Islet precursor cell (in vitro differentiated cells): ENCODE measurements around the gene DLG4.
"Not testable (repeated sequence)": the region's sequence is repeated elsewhere in the genome, so short reads cannot be mapped to it uniquely, and the experiment has no call there.

ENCODE experiments used
- DNase-seq: peaks from one replicate; pipeline ENCODE4 v3.0.0-alpha.2; 2018

DLG4 gene

GRCh38 chr17:7249214-7249613 is 29.6 kb upstream of the DLG4 start:
- DNase-seq = no peak

GRCh38 chr17:7248796-7249195 is 29.2 kb upstream of the DLG4 start:
- DNase-seq = no peak

GRCh38 chr17:7246779-7247178 is 27.1 kb upstream of the DLG4 start:
- DNase-seq = no peak

- DNase-seq = not testable (repeated sequence)
Measured at GRCh38 chr17:7243838-7244237, 24.2 kb upstream of the DLG4 start.

- no peak for DNase-seq
Measured at GRCh38 chr17:7243453-7243729, 23.8 kb upstream of the DLG4 start.

- peak; percentile 98 for DNase-seq
Measured at GRCh38 chr17:7242717-7243452, 23.2 kb upstream of the DLG4 start.

GRCh38 chr17:7241783-7242716 is 22.4 kb upstream of the DLG4 start, which contains the start of gene GABARAP:
Gene GABARAP, minus strand, starts transcription at chr17:7242449. Its CDS starts 119 bp downstream, at chr17:7242330.
- peak; percentile 95 for DNase-seq

- DNase-seq = no peak
Measured at GRCh38 chr17:7241090-7241733, 21.6 kb upstream of the DLG4 start.

- DNase-seq = no peak
Measured at GRCh38 chr17:7240375-7240774, 20.7 kb upstream of the DLG4 start.

GRCh38 chr17:7239091-7240027 is 19.7 kb upstream of the DLG4 start, which contains the start of gene PHF23:
Gene PHF23, minus strand, starts transcription at chr17:7239457. Its CDS starts 178 bp downstream, at chr17:7239279.
- peak; percentile 100 for DNase-seq

GRCh38 chr17:7238420-7239090 is 18.9 kb upstream of the DLG4 start:
- DNase-seq = no peak

- DNase-seq = peak; percentile 80
Measured at GRCh38 chr17:7237761-7238419, 18.3 kb upstream of the DLG4 start.

GRCh38 chr17:7237266-7237760 is 17.7 kb upstream of the DLG4 start:
- DNase-seq = no peak

- DNase-seq = no peak
Measured at GRCh38 chr17:7236808-7237207, 17.2 kb upstream of the DLG4 start.

- DNase-seq = no peak
Measured at GRCh38 chr17:7235693-7236665, 16.3 kb upstream of the DLG4 start.

- peak; percentile 98 for DNase-seq
Measured at GRCh38 chr17:7234083-7234951, 14.7 kb upstream of the DLG4 start, which contains the start of gene DVL2. Gene DVL2, minus strand, starts transcription at chr17:7234517. Its CDS starts 255 bp downstream, at chr17:7234262.

GRCh38 chr17:7233701-7234082 is 14.1 kb upstream of the DLG4 start:
- DNase-seq = no peak

GRCh38 chr17:7232114-7232513 is 12.5 kb upstream of the DLG4 start:
- DNase-seq = no peak

GRCh38 chr17:7229504-7229903 is 9.9 kb upstream of the DLG4 start:
- DNase-seq = no peak
